Measurements from ENCODE around the gene BCL10. TPM values are rescaled to one million over a fixed set of nuclear protein-coding genes. Genes with fewer than 3 reads are reported as not detected.

Gene BCL10
- total and polyA plus RNA-seq, 2 of the 13 experiments (the other 11 are each of a cell fraction or from before 2014, with no cell fraction given): 3.7 to 14.1 TPM

GRCh38 chr1:85282424-85282823 lies 6.0 kb upstream of the BCL10 start:
- POLR2A ChIA-PET: no interaction called here
- ATAC-seq: peak; percentile 86
- H2AFZ ChIP-seq (ENCODE audit: low read length): no peak overlapping the region

GRCh38 chr1:85280636-85281035 lies 4.2 kb upstream of the BCL10 start:
- CTCF ChIA-PET (ENCODE audit: low intra/inter-chr PET ratio, low total read pairs): no interaction called here
- POLR2A ChIA-PET: no interaction called here
- FAIRE-seq: no peak
- H2AFZ ChIP-seq (ENCODE audit: low read length): no peak overlapping the region
- H3K9ac ChIP-seq (ENCODE audit: insufficient read depth, low read depth, low read length): no peak overlapping the region
- H3K4me1 ChIP-seq (ENCODE audit: insufficient read depth, low read length): peaks cover 49% of the 10 kb centered on the region
- no peaks in the 10 kb centered on the region for H4K20me1 ChIP-seq (ENCODE audit: insufficient read depth, low read length)
- no peak for DNase-seq (ENCODE audit: low spot score)
- no peaks in the 10 kb centered on the region; a peak in 1 of 5 replicates for H3K27me3 ChIP-seq (ENCODE audit: control insufficient read depth in 1 of 2, insufficient read depth in 2 of 2, low read length in 2 of 2)
- H3K4me2 ChIP-seq (ENCODE audit: low read depth, low read length): no peak overlapping the region
- H3K9me3 ChIP-seq (ENCODE audit: low read length): no peaks in the 10 kb centered on the region
- in situ Hi-C loops (cut with HindIII; ENCODE audit: extremely low pct_ligation_motif_present, low pct_unique_long_range_greater_than_20kb): no loop called here
- H3K79me2 ChIP-seq (ENCODE audit: insufficient read depth, low read length): peaks cover 5% of the 10 kb centered on the region
- H3K4me3 ChIP-seq (replicated peaks in 1 of 3; ENCODE audit: insufficient read depth in 1 of 3, low read depth in 2 of 3, low read length in 3 of 3): no peak overlapping the region
- WGBS (ENCODE audit: low lambda C conversion rate): 40% methylated on average over 4 of the region's 4 CpGs
- H3K27ac ChIP-seq (ENCODE audit: extremely low read length, insufficient read depth, low read length): no peak overlapping the region
- no peaks in the 10 kb centered on the region for H3K36me3 ChIP-seq (replicated peaks in 1 of 2; ENCODE audit: control insufficient read depth in 1 of 2, insufficient read depth in 2 of 2, low read length in 2 of 2)
- intact Hi-C loops (cut with micrococcal nuclease; ENCODE audit: unreplicated experiment): no loop called here
- ATAC-seq: no peak
- BruUV-seq (replicated peaks): no TSS peak
- no peak for TF ChIP-seq ZGPAT (CRISPR knock-in tag; IDR thresholded peaks at IDR 0.05)
- TF ChIP-seq ZNF224 (CRISPR knock-in tag; IDR thresholded peaks at IDR 0.05): no peak
- TF ChIP-seq PAX8 (CRISPR knock-in tag; IDR thresholded peaks at IDR 0.05; ENCODE audit: borderline replicate concordance): no peak
- no peak for TF ChIP-seq RARA (CRISPR knock-in tag; IDR thresholded peaks at IDR 0.05)
- no peak for TF ChIP-seq ZNF121 (CRISPR knock-in tag; IDR thresholded peaks at IDR 0.05)
- TF ChIP-seq MTERF4 (CRISPR knock-in tag; IDR thresholded peaks at IDR 0.05): no peak

More at GRCh38 chr1:85282424-85282823, 6.0 kb upstream of the BCL10 start:
- no peaks in the 10 kb centered on the region for H3K79me2 ChIP-seq (ENCODE audit: insufficient read depth, low read length)
- no peak overlapping the region for H3K4me2 ChIP-seq (ENCODE audit: low read depth, low read length)
- DNase-seq (ENCODE audit: low spot score) (peak; percentile 54), FAIRE-seq (no peak)
- 17% methylated on average over 1 of the region's 1 CpG for WGBS (ENCODE audit: low lambda C conversion rate)
- no peak overlapping the region for H3K27ac ChIP-seq (ENCODE audit: extremely low read length, insufficient read depth, low read length)
- CTCF ChIA-PET (ENCODE audit: low intra/inter-chr PET ratio, low total read pairs): no interaction called here
- in situ Hi-C loops (cut with HindIII; ENCODE audit: extremely low pct_ligation_motif_present, low pct_unique_long_range_greater_than_20kb): no loop called here
- no TSS peak for BruUV-seq (replicated peaks)
- intact Hi-C loops (cut with micrococcal nuclease; ENCODE audit: unreplicated experiment): no loop called here
- no peaks in the 10 kb centered on the region for H3K27me3 ChIP-seq (ENCODE audit: control insufficient read depth in 1 of 2, insufficient read depth in 2 of 2, low read length in 2 of 2)
- H3K9me3 ChIP-seq (ENCODE audit: low read length): no peaks in the 10 kb centered on the region
- H3K9ac ChIP-seq (ENCODE audit: insufficient read depth, low read depth, low read length): no peak overlapping the region
- no peaks in the 10 kb centered on the region for H3K36me3 ChIP-seq (replicated peaks in 1 of 2; ENCODE audit: control insufficient read depth in 1 of 2, insufficient read depth in 2 of 2, low read length in 2 of 2)
- peak; percentile 9; the same call in 1 of the 2 replicates for TF ChIP-seq SMC3 (IDR thresholded peaks at IDR 0.05; ENCODE audit: low read length)
- 0 out of 2 replicates have a peak, but pooled peaks have one; percentile 5 for TF ChIP-seq CTCF (CRISPR knock-in tag; IDR thresholded peaks at IDR 0.05)
- peak; percentile 12 for TF ChIP-seq TEAD3 (CRISPR knock-in tag; optimal IDR thresholded peaks at IDR 0.05; ENCODE audit: borderline replicate concordance)
- no peak for TF ChIP-seq ZNF703 (CRISPR knock-in tag; IDR thresholded peaks at IDR 0.05; ENCODE audit: borderline replicate concordance)
- H4K20me1 ChIP-seq (ENCODE audit: insufficient read depth, low read length): no peaks in the 10 kb centered on the region
- H3K4me1 ChIP-seq (ENCODE audit: insufficient read depth, low read length): peaks cover 44% of the 10 kb centered on the region
- no peak overlapping the region for H3K4me3 ChIP-seq (replicated peaks in 1 of 3; ENCODE audit: insufficient read depth in 1 of 3, low read depth in 2 of 3, low read length in 3 of 3)
